H9 (cell line): Measurements from ENCODE around the gene TLE5. TPM values are rescaled to one million over a fixed set of nuclear protein-coding genes. Genes with fewer than 3 reads are reported as not detected.

Experiments used
- DNase-seq: peaks from one replicate; pipeline ENCODE4 v3.0.0-alpha.2; 2017
- H2AFZ ChIP-seq: one replicate; pipeline ENCODE4 v1.6.1; 2013; ENCODE audit warnings: mild to moderate bottlenecking, low read length, control low read depth, moderate library complexity
- H2AK5ac ChIP-seq: 2 replicates; pipeline ENCODE4 v1.6.1; 2013; ENCODE audit warnings: low read length, control low read depth, mixed read lengths; ENCODE audit not compliant: insufficient read length
- H2BK120ac ChIP-seq: one replicate; pipeline ENCODE4 v1.6.1; 2013; ENCODE audit warnings: low read depth, mild to moderate bottlenecking, low read length, control low read depth, inconsistent platforms; ENCODE audit not compliant: poor library complexity, severe bottlenecking
- H2BK12ac ChIP-seq: 2 replicates; pipeline ENCODE4 v1.6.1; 2013; ENCODE audit warnings: low read length, control low read depth, mixed read lengths, low read depth; ENCODE audit not compliant: insufficient read length
- H2BK15ac ChIP-seq: 2 replicates; pipeline ENCODE4 v1.6.1; 2013; ENCODE audit warnings: low read depth, low read length, control low read depth
- H2BK20ac ChIP-seq: one replicate; pipeline ENCODE4 v1.6.1; 2013; ENCODE audit warnings: low read depth, mild to moderate bottlenecking, low read length, control low read depth, inconsistent platforms; ENCODE audit not compliant: poor library complexity, severe bottlenecking
- H2BK5ac ChIP-seq: 2 replicates; pipeline ENCODE4 v1.6.1; 2013; ENCODE audit warnings: low read length, control low read depth, mixed read lengths; ENCODE audit not compliant: insufficient read length
- H3K14ac ChIP-seq: 2 replicates; pipeline ENCODE4 v1.6.1; 2013; ENCODE audit warnings: low read length, control low read depth; ENCODE audit not compliant: insufficient read depth
- H3K18ac ChIP-seq: 2 replicates; pipeline ENCODE4 v1.6.1; 2013; ENCODE audit warnings: low read depth, mild to moderate bottlenecking, mixed read lengths, low read length, control low read depth; ENCODE audit not compliant: insufficient read length
- H3K23ac ChIP-seq: 2 replicates; pipeline ENCODE4 v1.6.1; 2013; ENCODE audit warnings: low read length, control low read depth, mixed read lengths, low read depth; ENCODE audit not compliant: insufficient read length
- H3K23me2 ChIP-seq: 2 replicates; pipeline ENCODE4 v1.6.1; 2013; ENCODE audit warnings: low read depth, mild to moderate bottlenecking, mixed read lengths, low read length, control low read depth; ENCODE audit not compliant: insufficient read length, poor library complexity, severe bottlenecking
- H3K27ac ChIP-seq: 2 replicates; pipeline ENCODE4 v1.5.1; 2013; ENCODE audit warnings: low read length, control low read depth, mixed read lengths, low read depth; ENCODE audit not compliant: insufficient read length
- H3K27me3 ChIP-seq: 2 replicates; pipeline ENCODE4 v1.6.1; 2013; ENCODE audit warnings: low read length, control low read depth, inconsistent platforms; ENCODE audit not compliant: insufficient read depth
- H3K4ac ChIP-seq: 2 replicates; pipeline ENCODE4 v1.6.1; 2013; ENCODE audit warnings: low read depth, mild to moderate bottlenecking, control low read depth, inconsistent platforms, low read length, moderate library complexity
- H3K4me1 ChIP-seq: 2 replicates; pipeline ENCODE4 v1.6.1; 2013; ENCODE audit warnings: low read length, control low read depth, inconsistent platforms; ENCODE audit not compliant: insufficient read depth
- H3K4me2 ChIP-seq: 2 replicates; pipeline ENCODE4 v1.6.1; 2013; ENCODE audit warnings: low read length, control low read depth, mixed read lengths; ENCODE audit not compliant: insufficient read length, insufficient read depth
- H3K56ac ChIP-seq: 2 replicates; pipeline ENCODE4 v1.6.1; 2013; ENCODE audit warnings: low read depth, mild to moderate bottlenecking, mixed read lengths, low read length, control low read depth; ENCODE audit not compliant: insufficient read length
- H3K79me1 ChIP-seq: 2 replicates; pipeline ENCODE4 v1.6.1; 2013; ENCODE audit warnings: low read depth, mild to moderate bottlenecking, moderate library complexity, low read length, control low read depth, inconsistent platforms; ENCODE audit not compliant: insufficient read depth, poor library complexity, severe bottlenecking
- H3K79me2 ChIP-seq: 2 replicates; pipeline ENCODE4 v1.6.1; 2013; ENCODE audit warnings: low read length, control low read depth, inconsistent platforms; ENCODE audit not compliant: insufficient read depth
- H3K9ac ChIP-seq: 2 replicates; pipeline ENCODE4 v1.6.1; 2013; ENCODE audit warnings: low read length, control low read depth, mixed read lengths; ENCODE audit not compliant: insufficient read length; ENCODE audit errors: extremely low read depth
- H3K9me3 ChIP-seq: one replicate; pipeline ENCODE4 v1.6.1; 2013; ENCODE audit warnings: low read depth, low read length, inconsistent platforms; ENCODE audit not compliant: control insufficient read depth
- H3T11ph ChIP-seq: one replicate; pipeline ENCODE4 v1.6.1; 2013; ENCODE audit warnings: mild to moderate bottlenecking, low read length, control low read depth, inconsistent platforms
- H4K20me1 ChIP-seq: one replicate; pipeline ENCODE4 v1.6.1; 2013; ENCODE audit not compliant: control insufficient read depth, insufficient read length, insufficient read depth
- H4K5ac ChIP-seq: 2 replicates; pipeline ENCODE4 v1.6.1; 2013; ENCODE audit warnings: low read depth, mild to moderate bottlenecking, mixed read lengths, low read length, control low read depth; ENCODE audit not compliant: insufficient read length
- H4K8ac ChIP-seq: replicated peaks from 2 replicates; pipeline ENCODE4 v1.6.1; 2013; ENCODE audit warnings: low read length, control low read depth, mixed read lengths, low read depth; ENCODE audit not compliant: insufficient read length
- H4K91ac ChIP-seq: 2 replicates; pipeline ENCODE4 v1.6.1; 2013; ENCODE audit warnings: low read depth, mild to moderate bottlenecking, moderate library complexity, mixed read lengths, low read length, control low read depth; ENCODE audit not compliant: insufficient read length
- H3K27ac Mint-ChIP-seq, 3 experiments: 2 replicates in 2 of 3; 3 replicates in 1 of 3; pipeline ENCODE4 v1.8.0; 2020 to 2021; ENCODE audit warnings: mixed read lengths in 3 of 3, mild to moderate bottlenecking in 1 of 3, moderate library complexity in 1 of 3
- H3K27me3 Mint-ChIP-seq: 2 replicates; pipeline ENCODE4 v1.8.0; 2021; ENCODE audit warnings: low read depth, mild to moderate bottlenecking, moderate library complexity, mixed read lengths
- H3K36me3 Mint-ChIP-seq, 3 experiments: 2 replicates in 2 of 3; 3 replicates in 1 of 3; pipeline ENCODE4 v1.8.0; 2020 to 2021; ENCODE audit warnings: low read depth in 3 of 3, mixed read lengths in 3 of 3; ENCODE audit not compliant: insufficient read depth in 1 of 3
- H3K4me1 Mint-ChIP-seq, 2 experiments: 2 replicates each; pipeline ENCODE4 v1.8.0; 2020; ENCODE audit warnings: mixed read lengths in 2 of 2
- H3K4me3 Mint-ChIP-seq, 2 experiments: 2 replicates in 1 of 2; 3 replicates in 1 of 2; pipeline ENCODE4 v1.8.0; 2020 to 2021; ENCODE audit warnings: mild to moderate bottlenecking in 2 of 2, mixed read lengths in 2 of 2, moderate library complexity in 1 of 2
- H3K9me3 Mint-ChIP-seq, 2 experiments: 2 replicates in 1 of 2; 3 replicates in 1 of 2; pipeline ENCODE4 v1.8.0; 2020; ENCODE audit warnings: mild to moderate bottlenecking in 2 of 2, mixed read lengths in 2 of 2, moderate library complexity in 1 of 2
- WGBS: extraction: QIAGEN DNeasy Blood & Tissue Kit; methylation state at CpG from one replicate; pipeline ENCODE4 v1.1.7; 2013; ENCODE audit warnings: missing lambda C conversion rate, low lambda C conversion rate, mixed read lengths; ENCODE audit not compliant: insufficient read length; ENCODE audit errors: extremely low coverage; 5-methylcytosine and 5-hydroxymethylcytosine counted together
- total RNA-seq: library from RNA; stranded (reverse); gene quantifications from 2 replicates; pipeline ENCODE4 v1.2.1, GENCODE V29; 2021
- TF ChIP-seq, protein P1 (sequence below): fragments of 200-600 bp; sonication (generic); conservative IDR thresholded peaks from 3 replicates; pipeline ENCODE4 v1.8.0; 2021; ENCODE audit warnings: antibody characterized with exemption, mild to moderate bottlenecking

Gene TLE5
- total RNA-seq, 1 experiment from 2014 or later, result 221 TPM

DNA sequence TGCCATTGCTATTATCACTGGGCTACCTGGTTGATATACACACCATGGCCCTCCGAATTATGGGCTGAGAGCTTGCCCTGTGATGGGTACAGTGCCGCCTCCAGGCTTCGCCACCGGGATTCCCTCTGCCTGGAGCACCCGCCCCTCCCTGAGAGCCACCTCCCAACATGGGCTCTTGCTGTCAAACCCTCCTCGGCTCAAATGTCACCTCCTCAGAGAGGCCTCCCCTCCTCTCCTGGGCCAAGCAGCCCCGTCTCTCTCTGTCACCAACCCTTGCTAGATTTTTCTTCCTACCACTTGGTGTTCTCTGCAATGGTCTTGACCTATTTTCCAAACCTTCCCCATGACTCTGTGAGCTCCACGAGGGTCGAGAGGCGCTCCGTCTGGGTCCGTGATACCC lies 21.0 kb downstream of the TLE5 start:
- no peak overlapping the region for H3K4ac ChIP-seq
- H3K4me2 ChIP-seq, result peak overlapping the region; percentile 50
- H3K9me3 ChIP-seq, result no peaks in the 10 kb centered on the region
- TF ChIP-seq, protein P1, sequence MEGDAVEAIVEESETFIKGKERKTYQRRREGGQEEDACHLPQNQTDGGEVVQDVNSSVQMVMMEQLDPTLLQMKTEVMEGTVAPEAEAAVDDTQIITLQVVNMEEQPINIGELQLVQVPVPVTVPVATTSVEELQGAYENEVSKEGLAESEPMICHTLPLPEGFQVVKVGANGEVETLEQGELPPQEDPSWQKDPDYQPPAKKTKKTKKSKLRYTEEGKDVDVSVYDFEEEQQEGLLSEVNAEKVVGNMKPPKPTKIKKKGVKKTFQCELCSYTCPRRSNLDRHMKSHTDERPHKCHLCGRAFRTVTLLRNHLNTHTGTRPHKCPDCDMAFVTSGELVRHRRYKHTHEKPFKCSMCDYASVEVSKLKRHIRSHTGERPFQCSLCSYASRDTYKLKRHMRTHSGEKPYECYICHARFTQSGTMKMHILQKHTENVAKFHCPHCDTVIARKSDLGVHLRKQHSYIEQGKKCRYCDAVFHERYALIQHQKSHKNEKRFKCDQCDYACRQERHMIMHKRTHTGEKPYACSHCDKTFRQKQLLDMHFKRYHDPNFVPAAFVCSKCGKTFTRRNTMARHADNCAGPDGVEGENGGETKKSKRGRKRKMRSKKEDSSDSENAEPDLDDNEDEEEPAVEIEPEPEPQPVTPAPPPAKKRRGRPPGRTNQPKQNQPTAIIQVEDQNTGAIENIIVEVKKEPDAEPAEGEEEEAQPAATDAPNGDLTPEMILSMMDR, result no peak
- H2BK120ac ChIP-seq, result no peak overlapping the region
- peak overlapping the region in 1 of 3 experiments; percentile 38; a peak in 1 of 7 replicates for H3K27ac Mint-ChIP-seq
- no peak overlapping the region for H4K91ac ChIP-seq
- H3K27me3 ChIP-seq, result no peaks in the 10 kb centered on the region
- peaks cover 3% of the 10 kb centered on the region; the same call in 1 of the 2 replicates for H3K4me1 ChIP-seq
- no peak overlapping the region for H3K56ac ChIP-seq
- H3K23ac ChIP-seq, result no peak overlapping the region
- peak overlapping the region; percentile 17 to 68; a peak in 3 of 5 replicates for H3K4me3 Mint-ChIP-seq
- WGBS, result no CpG with 5 or more reads among the region's 12 CpGs
- no peaks in the 10 kb centered on the region for H3K36me3 Mint-ChIP-seq
- no peak overlapping the region for H3K14ac ChIP-seq
- no peak overlapping the region for H3K18ac ChIP-seq
- H4K20me1 ChIP-seq, result no peaks in the 10 kb centered on the region
- H2BK5ac ChIP-seq, result no peak overlapping the region
- H2BK12ac ChIP-seq, result no peak overlapping the region
- H3T11ph ChIP-seq, result no peak overlapping the region
- peaks cover 0 to 7% of the 10 kb centered on the region in 2 experiments; a peak in 2 of 5 replicates for H3K9me3 Mint-ChIP-seq
- no peak overlapping the region for H4K5ac ChIP-seq
- H3K27ac ChIP-seq, result no peak overlapping the region
- no peak overlapping the region for H2AFZ ChIP-seq
- peaks cover 7% of the 10 kb centered on the region for H3K23me2 ChIP-seq
- H2AK5ac ChIP-seq, result no peak overlapping the region
- H2BK15ac ChIP-seq, result no peak overlapping the region
- no peaks in the 10 kb centered on the region for H3K79me1 ChIP-seq
- no peaks in the 10 kb centered on the region for H3K79me2 ChIP-seq
- H4K8ac ChIP-seq, result no peak overlapping the region
- H2BK20ac ChIP-seq, result no peak overlapping the region
- peaks cover 80% of the 10 kb centered on the region for H3K27me3 Mint-ChIP-seq
- DNase-seq, result peak; percentile 62
- no peak overlapping the region for H3K9ac ChIP-seq
- peaks cover 20 to 43% of the 10 kb centered on the region in 2 experiments for H3K4me1 Mint-ChIP-seq
